HG02642 (cell line): ENCODE data around the gene HES4.
A peak's percentile ranks its signal among the peaks of the same experiment; 100 is the strongest.
"Not testable (repeated sequence)": the region's sequence is repeated elsewhere in the genome, so short reads cannot be mapped to it uniquely, and the experiment has no call there.

Source experiments
- ATAC-seq: cut with Tn5 transposase; IDR thresholded peaks from one replicate; pipeline ENCODE4 v1.9.1; 2021; ENCODE audit warnings: mild to moderate bottlenecking; ENCODE audit not compliant: unreplicated experiment, poor library complexity

Gene HES4

GRCh38 chr1:1019122-1019999 is 19.5 kb upstream of the HES4 start:
- peak; percentile 71 for ATAC-seq

DNA sequence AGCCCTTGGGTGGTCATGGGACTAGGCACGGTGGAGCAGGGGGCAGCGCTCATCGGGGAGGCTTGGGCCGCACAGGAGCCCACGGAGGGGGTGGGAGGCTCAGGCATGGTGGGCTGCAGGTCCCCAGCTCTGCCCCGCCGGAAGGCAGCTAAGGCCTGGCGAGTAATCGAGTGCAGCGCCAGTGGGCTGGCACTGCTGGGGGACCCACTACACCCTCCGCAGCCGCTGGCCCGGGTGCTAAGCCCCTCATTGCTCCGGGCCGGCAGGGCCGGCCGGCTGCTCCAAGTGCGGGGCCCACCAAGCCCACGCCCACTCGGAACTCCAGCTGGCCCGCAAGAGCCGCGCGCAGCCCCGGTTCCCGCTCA is 18.4 kb upstream of the HES4 start:
- ATAC-seq = not testable (repeated sequence)

DNA sequence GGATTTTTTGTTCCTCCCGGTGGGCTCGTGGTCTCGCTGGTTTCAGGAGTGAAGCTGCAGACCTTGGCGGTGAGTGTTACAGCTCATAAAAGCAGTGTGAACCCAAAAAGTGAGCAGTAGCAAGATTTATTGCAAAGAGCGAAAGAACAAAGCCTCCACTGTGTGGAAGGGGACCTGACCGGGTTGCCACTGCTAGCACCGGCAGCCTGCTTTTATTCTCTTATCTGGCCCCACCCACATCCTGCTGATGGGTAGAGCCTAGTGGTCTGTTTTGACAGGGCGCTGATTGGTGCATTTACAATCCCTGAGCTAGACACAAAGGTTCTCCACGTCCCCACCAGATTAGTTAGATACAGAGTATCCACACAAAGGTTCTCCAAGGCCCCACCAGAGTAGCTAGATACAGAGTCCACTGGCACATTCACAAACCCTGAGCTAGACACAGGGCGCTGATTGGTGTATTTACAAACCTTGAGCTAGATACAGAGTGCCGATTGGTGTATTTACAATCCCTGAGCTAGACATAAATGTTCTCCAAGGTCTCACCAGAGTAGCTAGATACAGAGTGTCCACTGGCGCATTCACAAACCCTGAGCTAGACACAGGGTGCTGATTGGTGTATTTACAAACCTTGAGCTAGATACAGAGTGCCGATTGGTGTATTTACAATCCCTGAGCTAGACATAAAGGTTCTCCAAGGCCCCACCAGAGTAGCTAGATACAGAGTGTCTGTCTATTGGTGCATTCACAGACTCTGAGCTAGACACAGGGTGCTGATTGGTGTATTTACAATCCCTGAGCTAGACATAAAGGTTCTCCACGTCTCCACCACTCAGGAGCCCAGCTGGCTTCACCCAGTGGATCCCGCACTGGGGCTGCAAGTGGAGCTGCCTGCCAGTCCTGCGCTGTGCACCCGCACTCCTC is 17.8 kb upstream of the HES4 start:
- ATAC-seq = not testable (repeated sequence)

DNA sequence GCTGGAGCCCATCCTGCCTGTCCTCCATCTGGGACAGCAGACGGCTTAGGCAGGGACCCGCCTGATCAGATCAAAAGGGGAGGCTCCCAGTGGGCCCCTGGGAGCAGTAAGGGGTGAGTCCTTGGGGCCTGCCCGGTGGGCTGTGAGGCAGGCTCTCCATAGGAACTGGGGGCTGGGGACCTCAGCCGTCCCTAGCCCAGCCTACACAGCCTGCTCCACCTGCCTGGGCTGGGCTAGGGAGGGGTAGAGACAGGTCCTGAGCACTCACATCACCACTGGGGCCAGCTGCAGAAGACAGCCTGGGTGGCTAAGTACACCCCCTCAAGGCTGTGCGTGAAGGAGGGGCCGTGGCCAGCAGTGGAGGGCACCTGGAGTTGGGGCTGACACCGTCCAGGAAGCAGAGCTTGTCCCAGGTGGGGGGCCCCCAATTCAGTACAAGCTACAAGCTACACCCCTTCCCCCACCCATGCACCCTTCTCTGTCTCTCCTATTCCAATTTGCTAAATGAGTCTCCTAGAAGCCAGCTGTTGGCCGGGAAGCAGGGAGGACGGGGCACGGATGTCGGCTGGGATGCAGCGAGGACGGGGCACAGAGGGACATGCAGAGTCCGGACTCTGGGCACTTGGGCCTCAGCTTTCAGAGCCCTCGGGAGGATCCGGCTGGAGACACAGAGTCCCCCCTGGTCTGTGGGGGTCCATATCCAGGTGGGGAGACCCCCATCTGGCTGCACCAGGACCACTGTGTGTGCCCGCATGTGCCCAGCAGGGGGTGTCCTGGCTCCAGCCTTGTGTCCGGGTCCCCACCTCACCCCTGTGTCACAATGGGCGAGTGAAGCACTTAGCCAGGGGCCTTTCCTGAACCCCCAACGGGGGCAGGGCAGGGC is 15.1 kb upstream of the HES4 start:
- ATAC-seq = no peak

GRCh38 chr1:1013922-1014648 is 14.2 kb upstream of the HES4 start:
- no peak for ATAC-seq

GRCh38 chr1:1013105-1013921 is 13.4 kb upstream of the HES4 start, which contains the start of gene ISG15:
TSS of gene ISG15 (plus strand) at chr1:1013497. CDS start at chr1:1013574, 77 bp downstream.
- ATAC-seq = peak; percentile 84

GRCh38 chr1:1012736-1013104 is 12.8 kb upstream of the HES4 start:
- ATAC-seq = peak; percentile 3

DNA sequence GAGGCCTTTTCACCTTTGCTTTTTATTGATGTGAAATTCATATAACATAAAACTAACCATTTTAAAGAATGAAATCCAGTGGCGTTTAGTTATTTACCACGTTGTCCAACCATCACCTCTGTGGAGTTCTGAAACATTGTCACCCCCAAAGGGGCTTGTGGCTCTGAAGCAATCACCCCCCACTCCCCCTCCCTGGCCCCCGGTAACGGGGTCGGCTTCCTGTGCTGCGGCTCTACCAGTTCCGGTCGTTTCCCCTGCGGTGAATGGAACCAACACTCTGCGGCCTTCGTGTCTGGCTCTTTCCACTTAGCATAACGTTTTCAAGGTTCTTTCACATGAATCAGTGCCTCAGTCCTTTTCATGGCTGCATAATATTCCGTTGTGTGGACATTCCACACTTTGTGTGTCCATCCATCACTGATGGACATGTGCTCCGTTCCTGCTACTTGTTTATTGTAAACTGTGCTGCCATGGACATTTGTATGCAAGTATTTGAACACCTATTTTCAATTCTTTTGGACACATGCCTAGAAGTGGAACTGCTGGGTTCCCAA is 11.6 kb upstream of the HES4 start:
- ATAC-seq = no peak

- ATAC-seq = not testable (repeated sequence)
Observed at GRCh38 chr1:1010131-1010530, 10.2 kb upstream of the HES4 start.

DNA sequence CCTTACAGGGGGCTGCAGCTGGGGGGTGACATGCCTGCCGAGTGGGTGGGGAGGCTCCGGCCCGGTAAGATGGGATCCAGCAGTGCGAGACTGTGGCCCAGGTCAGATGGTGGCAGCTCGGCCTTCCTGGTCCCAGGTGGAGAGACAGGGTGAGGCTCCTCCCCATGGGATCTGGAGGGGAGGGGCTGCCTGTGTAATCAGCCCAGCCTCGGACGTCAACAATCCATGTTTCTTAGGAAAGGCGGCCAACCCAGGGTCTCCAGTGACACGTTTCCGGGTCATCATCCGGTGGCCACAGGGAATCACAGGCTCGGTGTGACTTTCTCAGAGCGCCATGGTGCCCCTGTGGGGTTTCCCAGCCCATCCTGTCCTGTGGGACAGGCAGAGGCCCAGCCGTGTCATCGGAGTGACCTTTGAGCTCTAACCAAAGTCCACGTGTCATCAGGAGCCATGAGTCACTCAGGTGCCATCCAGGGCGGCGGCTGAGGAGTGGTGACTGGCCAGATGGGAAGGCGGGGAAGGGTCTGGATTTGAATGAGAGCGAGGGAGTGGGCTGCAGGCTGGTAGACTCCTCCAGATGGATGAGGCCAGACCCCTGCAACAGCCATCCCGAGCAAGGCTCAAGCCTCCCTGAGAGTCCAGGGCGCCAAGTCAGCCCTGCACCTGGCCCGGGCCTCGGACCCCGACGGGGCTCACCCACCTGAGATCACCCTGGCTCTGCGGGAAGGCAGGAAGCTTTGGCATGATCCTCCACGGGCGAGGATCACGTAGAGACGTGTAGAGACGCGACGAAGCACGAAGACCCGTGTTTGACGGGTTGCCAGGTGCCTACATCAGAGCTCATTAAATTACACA is 6.6 kb upstream of the HES4 start:
- ATAC-seq = no peak

DNA sequence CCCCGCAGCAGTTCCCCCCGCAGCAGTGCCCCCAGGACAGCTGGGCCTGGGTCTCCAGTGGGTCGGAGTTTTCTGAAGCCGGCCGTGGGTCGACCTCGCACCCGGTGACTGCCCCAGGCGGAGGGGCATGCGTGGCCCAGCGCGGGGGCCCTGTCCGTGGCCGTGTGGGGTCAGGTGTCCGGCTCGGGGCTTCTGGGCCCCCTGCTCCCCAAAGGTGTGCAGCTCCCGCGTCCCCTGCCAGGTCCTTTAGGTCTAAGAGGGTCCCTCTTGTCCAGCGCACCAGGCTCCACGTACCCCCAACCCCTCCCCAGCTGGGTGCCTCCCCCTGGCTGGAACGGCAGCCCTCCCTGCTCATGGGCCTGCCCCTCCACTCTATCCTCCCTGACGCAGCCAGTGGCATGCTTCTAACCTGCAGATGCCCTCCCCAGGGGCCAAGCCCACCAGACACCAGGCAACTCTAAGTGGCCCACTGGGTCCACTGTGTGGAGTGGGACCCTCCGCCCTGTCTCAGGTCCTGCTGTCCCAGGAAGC is 5.9 kb upstream of the HES4 start:
- ATAC-seq = no peak

GRCh38 chr1:1004780-1005697 is 5.1 kb upstream of the HES4 start:
- no peak for ATAC-seq

- ATAC-seq = no peak
Observed at GRCh38 chr1:1004420-1004779, 4.5 kb upstream of the HES4 start.

DNA sequence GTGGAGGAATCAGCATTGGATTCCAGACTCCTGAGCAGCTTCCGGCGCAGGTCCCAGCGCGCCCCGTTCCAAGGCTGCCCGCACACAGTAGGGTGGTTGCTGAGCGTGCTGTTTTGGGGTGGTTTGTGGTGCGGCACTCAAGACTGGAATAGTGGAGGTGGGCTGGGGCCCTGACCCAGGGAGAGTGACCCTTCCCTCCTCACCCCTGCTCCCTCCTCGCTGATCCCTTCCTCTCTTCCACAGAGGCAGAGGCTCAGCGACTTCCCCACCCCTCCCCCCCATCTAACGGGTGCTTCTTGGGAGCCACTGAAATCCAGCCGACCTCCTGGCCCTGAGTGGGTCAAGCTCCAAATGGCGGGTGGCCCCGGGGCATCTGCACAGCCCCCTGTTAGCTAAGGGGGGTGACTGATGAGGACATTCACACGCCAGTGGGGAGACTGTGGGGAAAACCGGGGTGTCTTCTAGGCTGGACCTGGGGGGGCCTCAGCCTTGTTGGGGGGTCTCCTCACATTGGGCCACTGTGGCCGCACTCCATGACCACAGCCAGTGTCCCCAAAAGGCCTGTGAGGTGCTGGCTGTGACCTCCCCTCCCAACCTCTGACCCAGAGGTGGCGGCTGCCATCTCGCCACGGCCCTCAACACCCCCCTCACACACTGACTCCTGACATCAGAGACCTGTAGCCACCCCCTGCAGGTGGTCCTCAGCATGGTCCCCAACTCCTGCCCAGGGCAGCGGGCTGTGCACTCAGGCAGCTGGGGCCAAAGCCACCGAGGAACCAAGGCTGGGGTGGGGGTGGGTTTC is 3.9 kb upstream of the HES4 start:
- ATAC-seq = no peak

GRCh38 chr1:1001057-1001783 is 1.3 kb upstream of the HES4 start:
- no peak for ATAC-seq
